Measurements from ENCODE around the gene UBQLN1. TPM values are rescaled to one million over a fixed set of nuclear protein-coding genes. Genes with fewer than 3 reads are reported as not detected.

Gene UBQLN1
- polyA plus RNA-seq, 1 donor from 2014 or later, result 133 TPM

DNA sequence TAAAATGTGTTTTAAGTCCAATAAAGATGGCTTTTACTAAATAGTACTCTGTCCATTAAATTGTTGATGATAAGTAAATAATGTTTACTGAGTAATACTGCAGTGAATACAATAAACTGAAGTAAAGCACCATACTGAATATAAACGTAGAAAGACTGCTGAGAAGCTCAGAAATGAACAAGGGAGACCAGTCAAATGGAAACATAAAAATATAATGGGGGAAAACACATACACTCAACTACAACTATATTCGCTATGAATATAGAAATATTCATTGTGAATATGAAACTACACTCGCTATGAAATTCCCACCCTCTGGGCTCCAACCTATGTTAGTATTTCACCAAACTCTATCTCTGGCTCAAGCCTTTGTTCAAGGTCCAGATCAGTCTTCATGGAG, 41.9 kb upstream of the UBQLN1 start:
- Histone ChIP-seq H4K20me1 (ENCODE audit: insufficient read depth) (no peaks in the 10 kb centered on the region), H3K79me2 (replicated peaks; ENCODE audit: insufficient read depth, low read length) (no peaks in the 10 kb centered on the region), H2AFZ (ENCODE audit: low read depth, low read length) (no peak overlapping the region), H3F3A (ENCODE audit: insufficient read depth, low read length, poor library complexity, severe bottlenecking) (no peaks in the 10 kb centered on the region), H3K9ac (ENCODE audit: low read length) (no peak overlapping the region), H3K9me2 (ENCODE audit: insufficient read depth, low read length) (no peaks in the 10 kb centered on the region), H3K4me2 (ENCODE audit: low read length) (no peak overlapping the region), H3K27ac (ENCODE audit: low read length) (no peak overlapping the region), H3K9me3 (ENCODE audit: low read length) (no peaks in the 10 kb centered on the region), H3K36me3 (ENCODE audit: insufficient read depth, low read length) (no peaks in the 10 kb centered on the region), H3K4me3 (ENCODE audit: low read length) (no peak overlapping the region), H3K27me3 (ENCODE audit: insufficient read depth, low read depth, low read length) (no peaks in the 10 kb centered on the region)
- no peak for TF ChIP-seq POLR2AphosphoS5 (IDR thresholded peaks at IDR 0.05)
- TF ChIP-seq EZH2 (IDR thresholded peaks at IDR 0.05; ENCODE audit: borderline replicate concordance, insufficient read depth, low read length, poor library complexity, severe bottlenecking), result no peak
- no peak for TF ChIP-seq RAD21 (conservative IDR thresholded peaks at IDR 0.05)
- TF ChIP-seq, protein P1, sequence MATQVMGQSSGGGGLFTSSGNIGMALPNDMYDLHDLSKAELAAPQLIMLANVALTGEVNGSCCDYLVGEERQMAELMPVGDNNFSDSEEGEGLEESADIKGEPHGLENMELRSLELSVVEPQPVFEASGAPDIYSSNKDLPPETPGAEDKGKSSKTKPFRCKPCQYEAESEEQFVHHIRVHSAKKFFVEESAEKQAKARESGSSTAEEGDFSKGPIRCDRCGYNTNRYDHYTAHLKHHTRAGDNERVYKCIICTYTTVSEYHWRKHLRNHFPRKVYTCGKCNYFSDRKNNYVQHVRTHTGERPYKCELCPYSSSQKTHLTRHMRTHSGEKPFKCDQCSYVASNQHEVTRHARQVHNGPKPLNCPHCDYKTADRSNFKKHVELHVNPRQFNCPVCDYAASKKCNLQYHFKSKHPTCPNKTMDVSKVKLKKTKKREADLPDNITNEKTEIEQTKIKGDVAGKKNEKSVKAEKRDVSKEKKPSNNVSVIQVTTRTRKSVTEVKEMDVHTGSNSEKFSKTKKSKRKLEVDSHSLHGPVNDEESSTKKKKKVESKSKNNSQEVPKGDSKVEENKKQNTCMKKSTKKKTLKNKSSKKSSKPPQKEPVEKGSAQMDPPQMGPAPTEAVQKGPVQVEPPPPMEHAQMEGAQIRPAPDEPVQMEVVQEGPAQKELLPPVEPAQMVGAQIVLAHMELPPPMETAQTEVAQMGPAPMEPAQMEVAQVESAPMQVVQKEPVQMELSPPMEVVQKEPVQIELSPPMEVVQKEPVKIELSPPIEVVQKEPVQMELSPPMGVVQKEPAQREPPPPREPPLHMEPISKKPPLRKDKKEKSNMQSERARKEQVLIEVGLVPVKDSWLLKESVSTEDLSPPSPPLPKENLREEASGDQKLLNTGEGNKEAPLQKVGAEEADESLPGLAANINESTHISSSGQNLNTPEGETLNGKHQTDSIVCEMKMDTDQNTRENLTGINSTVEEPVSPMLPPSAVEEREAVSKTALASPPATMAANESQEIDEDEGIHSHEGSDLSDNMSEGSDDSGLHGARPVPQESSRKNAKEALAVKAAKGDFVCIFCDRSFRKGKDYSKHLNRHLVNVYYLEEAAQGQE (IDR thresholded peaks at IDR 0.05; ENCODE audit: borderline replicate concordance), result no peak
- TF ChIP-seq SMC3 (conservative IDR thresholded peaks at IDR 0.05; ENCODE audit: poor library complexity), result no peak
- TF ChIP-seq, protein P2, sequence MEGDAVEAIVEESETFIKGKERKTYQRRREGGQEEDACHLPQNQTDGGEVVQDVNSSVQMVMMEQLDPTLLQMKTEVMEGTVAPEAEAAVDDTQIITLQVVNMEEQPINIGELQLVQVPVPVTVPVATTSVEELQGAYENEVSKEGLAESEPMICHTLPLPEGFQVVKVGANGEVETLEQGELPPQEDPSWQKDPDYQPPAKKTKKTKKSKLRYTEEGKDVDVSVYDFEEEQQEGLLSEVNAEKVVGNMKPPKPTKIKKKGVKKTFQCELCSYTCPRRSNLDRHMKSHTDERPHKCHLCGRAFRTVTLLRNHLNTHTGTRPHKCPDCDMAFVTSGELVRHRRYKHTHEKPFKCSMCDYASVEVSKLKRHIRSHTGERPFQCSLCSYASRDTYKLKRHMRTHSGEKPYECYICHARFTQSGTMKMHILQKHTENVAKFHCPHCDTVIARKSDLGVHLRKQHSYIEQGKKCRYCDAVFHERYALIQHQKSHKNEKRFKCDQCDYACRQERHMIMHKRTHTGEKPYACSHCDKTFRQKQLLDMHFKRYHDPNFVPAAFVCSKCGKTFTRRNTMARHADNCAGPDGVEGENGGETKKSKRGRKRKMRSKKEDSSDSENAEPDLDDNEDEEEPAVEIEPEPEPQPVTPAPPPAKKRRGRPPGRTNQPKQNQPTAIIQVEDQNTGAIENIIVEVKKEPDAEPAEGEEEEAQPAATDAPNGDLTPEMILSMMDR (IDR thresholded peaks at IDR 0.05; ENCODE audit: poor library complexity, severe bottlenecking), result no peak
- no peak for TF ChIP-seq TAF1 (IDR thresholded peaks at IDR 0.05; ENCODE audit: low read depth)
- TF ChIP-seq EP300 (conservative IDR thresholded peaks at IDR 0.05; ENCODE audit: poor library complexity, severe bottlenecking), result no peak
- TF ChIP-seq MXI1 (conservative IDR thresholded peaks at IDR 0.05; ENCODE audit: poor library complexity, severe bottlenecking), result no peak

DNA sequence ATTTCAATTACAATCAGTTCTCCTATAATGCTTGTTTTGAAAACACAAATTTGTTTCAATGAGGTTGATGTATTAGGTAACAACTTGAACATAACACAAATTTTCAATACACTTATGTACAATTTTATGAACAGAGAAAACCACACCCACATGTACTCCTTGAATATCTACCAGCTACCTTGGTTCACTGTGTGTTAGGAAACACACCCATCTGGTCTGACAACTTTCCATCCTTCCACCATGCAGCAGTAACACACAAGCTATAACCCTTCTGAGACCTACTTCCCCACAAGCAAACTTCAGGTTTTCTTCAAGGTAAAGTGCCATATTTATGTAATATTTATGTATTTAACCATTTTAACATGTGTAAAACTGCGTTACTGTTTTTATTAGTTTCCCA, 36.4 kb upstream of the UBQLN1 start:
- no peaks in the 10 kb centered on the region for H4K20me1 ChIP-seq (ENCODE audit: insufficient read depth)
- H2AFZ ChIP-seq (ENCODE audit: low read depth, low read length), result no peak overlapping the region
- no peaks in the 10 kb centered on the region for H3F3A ChIP-seq (ENCODE audit: insufficient read depth, low read length, poor library complexity, severe bottlenecking)
- H3K9me2 ChIP-seq (ENCODE audit: insufficient read depth, low read length), result no peaks in the 10 kb centered on the region
- H3K9me3 ChIP-seq (ENCODE audit: low read length), result no peaks in the 10 kb centered on the region
- no peaks in the 10 kb centered on the region for H3K79me2 ChIP-seq (replicated peaks; ENCODE audit: insufficient read depth, low read length)
- no peaks in the 10 kb centered on the region for H3K27me3 ChIP-seq (ENCODE audit: insufficient read depth, low read depth, low read length)
- TF ChIP-seq, protein P1 (IDR thresholded peaks at IDR 0.05; ENCODE audit: borderline replicate concordance), result no peak
- TF ChIP-seq MXI1 (conservative IDR thresholded peaks at IDR 0.05; ENCODE audit: poor library complexity, severe bottlenecking), result no peak
- TF ChIP-seq RAD21 (conservative IDR thresholded peaks at IDR 0.05), result no peak
- TF ChIP-seq EP300 (conservative IDR thresholded peaks at IDR 0.05; ENCODE audit: poor library complexity, severe bottlenecking), result no peak
- TF ChIP-seq POLR2AphosphoS5 (IDR thresholded peaks at IDR 0.05), result no peak
- no peak for TF ChIP-seq SMC3 (conservative IDR thresholded peaks at IDR 0.05; ENCODE audit: poor library complexity)
- no peak for TF ChIP-seq EZH2 (IDR thresholded peaks at IDR 0.05; ENCODE audit: borderline replicate concordance, insufficient read depth, low read length, poor library complexity, severe bottlenecking)
- TF ChIP-seq TAF1 (IDR thresholded peaks at IDR 0.05; ENCODE audit: low read depth), result no peak
- TF ChIP-seq, protein P2 (IDR thresholded peaks at IDR 0.05; ENCODE audit: poor library complexity, severe bottlenecking), result no peak
- no peak overlapping the region for H3K27ac ChIP-seq (ENCODE audit: low read length)
- no peak overlapping the region for H3K4me3 ChIP-seq (ENCODE audit: low read length)
- no peak overlapping the region for H3K9ac ChIP-seq (ENCODE audit: low read length)
- no peaks in the 10 kb centered on the region for H3K36me3 ChIP-seq (ENCODE audit: insufficient read depth, low read length)
- H3K4me2 ChIP-seq (ENCODE audit: low read length), result no peak overlapping the region
